ENCODE results near the gene SLC35F4. TPM values are rescaled to one million over a fixed set of nuclear protein-coding genes. Genes with fewer than 3 reads are reported as not detected.

Gene SLC35F4
- total and polyA plus RNA-seq, 12 donors: not detected

GRCh38 chr14:57835766-57836165, 30.1 kb downstream of the SLC35F4 start:
- ATAC-seq (no peak), DNase-seq (no peak)
- peaks cover 0 to 18% (median 0%) of the 10 kb centered on the region in 7 donors for H3K27me3 ChIP-seq
- intact Hi-C loops (cut with DNase I): no loop called here
- no peak for TF ChIP-seq CTCF (IDR thresholded peaks at IDR 0.05)
- H3K27ac ChIP-seq: no peak overlapping the region
- WGBS, 2 donors: 63 to 64% methylated on average over 2 of the region's 2 CpGs
- H3K36me3 ChIP-seq: no peaks in the 10 kb centered on the region
- no peaks in the 10 kb centered on the region for H3K9me3 ChIP-seq
- no peaks in the 10 kb centered on the region for H3K4me1 ChIP-seq
- H3K4me3 ChIP-seq: no peak overlapping the region

GRCh38 chr14:57834961-57835360, 30.9 kb downstream of the SLC35F4 start:
- Histone ChIP-seq H3K4me1 (no peaks in the 10 kb centered on the region), H3K4me3 (no peak overlapping the region), H3K9me3 (no peaks in the 10 kb centered on the region), H3K27me3 (peaks cover 0 to 16% (median 0%) of the 10 kb centered on the region in 7 donors), H3K27ac (no peak overlapping the region), H3K36me3 (no peaks in the 10 kb centered on the region)
- 86 to 89% methylated on average over 3 of the region's 3 CpGs for WGBS, 2 donors
- ATAC-seq (no peak), DNase-seq (no peak)
- intact Hi-C loops (cut with DNase I): no loop called here
- no peak for TF ChIP-seq CTCF (IDR thresholded peaks at IDR 0.05)

GRCh38 chr14:57834001-57834598, 31.8 kb downstream of the SLC35F4 start:
- no peak for TF ChIP-seq CTCF (IDR thresholded peaks at IDR 0.05)
- no peaks in the 10 kb centered on the region for H3K9me3 ChIP-seq
- no peak overlapping the region for H3K27ac ChIP-seq
- H3K36me3 ChIP-seq: no peaks in the 10 kb centered on the region
- peaks cover 0 to 10% (median 0%) of the 10 kb centered on the region in 7 donors for H3K27me3 ChIP-seq
- 0 to 29% methylated on average over 1 of the region's 1 CpG for WGBS, 2 donors
- intact Hi-C loops (cut with DNase I): no loop called here
- ATAC-seq: no peak
- no peak for DNase-seq
- no peaks in the 10 kb centered on the region for H3K4me1 ChIP-seq
- no peak overlapping the region for H3K4me3 ChIP-seq

DNA sequence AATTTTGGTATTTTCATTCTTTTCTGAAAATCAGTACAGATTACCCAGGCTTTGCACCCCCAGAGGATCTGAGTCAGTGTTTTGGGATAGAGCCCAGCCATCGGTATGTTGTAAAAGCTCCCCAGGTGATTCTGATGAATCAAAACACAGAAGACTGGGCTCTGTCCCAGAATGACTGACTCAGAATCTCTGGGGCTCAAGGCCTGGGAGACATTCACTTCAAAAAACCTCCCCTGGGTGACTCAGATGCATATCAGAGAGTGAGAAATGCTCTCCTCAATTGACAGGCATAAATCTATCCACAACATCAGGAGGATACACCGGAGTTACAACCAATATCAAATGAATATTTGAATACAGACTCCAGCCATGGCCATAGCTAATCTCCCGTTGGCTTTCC, 32.6 kb downstream of the SLC35F4 start:
- no peak overlapping the region for H3K27ac ChIP-seq
- H3K36me3 ChIP-seq: no peaks in the 10 kb centered on the region
- no peaks in the 10 kb centered on the region for H3K4me1 ChIP-seq
- TF ChIP-seq CTCF (IDR thresholded peaks at IDR 0.05): no peak
- DNase-seq (no peak), ATAC-seq (peak in 1 of 8 donors; percentile 85)
- 41 to 45% methylated on average over 3 of the region's 3 CpGs for WGBS, 2 donors
- no peaks in the 10 kb centered on the region for H3K9me3 ChIP-seq
- no peak overlapping the region for H3K4me3 ChIP-seq
- intact Hi-C loops (cut with DNase I): no loop called here
- peaks cover 0 to 7% (median 0%) of the 10 kb centered on the region in 7 donors for H3K27me3 ChIP-seq

All from heart right ventricle (tissue), 16 donors.